Spleen (tissue), 7 donors: Measurements from ENCODE around the gene TTC27.

ENCODE experiments used
- POLR2AphosphoS5 ChIP-seq, 3 donors: sonication (generic); formaldehyde crosslinking; IDR thresholded peaks; one replicate each; pipeline ENCODE4 v1.5.1; 2017; ENCODE audit warnings: antibody characterized with exemption in 3 of 3
- TF ChIP-seq, protein P1 (sequence below), 11 experiments: fragments of 200-600 bp in 7 of 11; fragments of 450-650 bp in 4 of 11; sonication (generic) in 4 of 11; IDR thresholded peaks in 8 of 11; conservative IDR thresholded peaks in 3 of 11; 1 replicate in 7 of 11; 2 replicates in 4 of 11; pipeline versions ENCODE4 v1.4.0 to v1.8.0; 2016 to 2021; ENCODE audit warnings: antibody characterized with exemption in 11 of 11, inconsistent platforms in 4 of 11, mild to moderate bottlenecking in 1 of 11
- donor health status: DM: no; HTN: no; CAD: no; lungs with moderate emphysema.
- donor health status: DM: no; HTN: no; CAD: no.
- donor health status: DM: no; HTN: no; CAD: no.

DNA sequence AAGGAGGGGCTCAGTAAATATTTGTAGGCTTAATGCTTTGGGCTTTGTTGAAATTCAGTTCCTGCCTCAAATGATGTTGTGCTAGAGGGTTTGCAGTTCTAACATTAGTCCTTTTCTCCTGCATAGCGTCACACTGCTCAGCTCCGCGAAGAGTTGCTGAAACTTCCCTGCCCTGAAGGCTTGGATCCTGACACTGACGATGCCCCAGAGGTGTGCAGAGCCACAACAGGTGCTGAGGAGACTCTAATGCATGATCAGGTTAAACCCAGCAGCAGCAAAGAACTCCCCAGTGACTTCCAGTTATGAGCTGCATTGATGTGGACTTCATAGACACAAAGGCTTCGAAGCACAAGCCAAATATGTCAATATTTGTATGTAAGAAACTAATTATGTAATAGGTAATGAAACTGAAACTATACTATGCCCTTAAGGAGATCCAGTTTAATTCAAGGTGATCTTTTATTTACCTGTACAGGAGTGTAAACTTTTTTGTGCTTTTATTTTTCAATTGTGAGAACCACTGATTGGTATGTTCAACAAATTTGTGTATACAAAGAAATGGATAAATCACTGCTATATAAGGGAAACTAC is 10.2 kb upstream of the TTC27 start:
- TF ChIP-seq, protein P1, sequence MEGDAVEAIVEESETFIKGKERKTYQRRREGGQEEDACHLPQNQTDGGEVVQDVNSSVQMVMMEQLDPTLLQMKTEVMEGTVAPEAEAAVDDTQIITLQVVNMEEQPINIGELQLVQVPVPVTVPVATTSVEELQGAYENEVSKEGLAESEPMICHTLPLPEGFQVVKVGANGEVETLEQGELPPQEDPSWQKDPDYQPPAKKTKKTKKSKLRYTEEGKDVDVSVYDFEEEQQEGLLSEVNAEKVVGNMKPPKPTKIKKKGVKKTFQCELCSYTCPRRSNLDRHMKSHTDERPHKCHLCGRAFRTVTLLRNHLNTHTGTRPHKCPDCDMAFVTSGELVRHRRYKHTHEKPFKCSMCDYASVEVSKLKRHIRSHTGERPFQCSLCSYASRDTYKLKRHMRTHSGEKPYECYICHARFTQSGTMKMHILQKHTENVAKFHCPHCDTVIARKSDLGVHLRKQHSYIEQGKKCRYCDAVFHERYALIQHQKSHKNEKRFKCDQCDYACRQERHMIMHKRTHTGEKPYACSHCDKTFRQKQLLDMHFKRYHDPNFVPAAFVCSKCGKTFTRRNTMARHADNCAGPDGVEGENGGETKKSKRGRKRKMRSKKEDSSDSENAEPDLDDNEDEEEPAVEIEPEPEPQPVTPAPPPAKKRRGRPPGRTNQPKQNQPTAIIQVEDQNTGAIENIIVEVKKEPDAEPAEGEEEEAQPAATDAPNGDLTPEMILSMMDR (IDR thresholded peaks at IDR 0.05 in 8 of 11, conservative IDR thresholded peaks at IDR 0.05 in 3 of 11): no peak
- TF ChIP-seq POLR2AphosphoS5 (IDR thresholded peaks at IDR 0.05): no peak
